Measurements from ENCODE around the gene RIPOR2. TPM values are rescaled to one million over a fixed set of nuclear protein-coding genes. Genes with fewer than 3 reads are reported as not detected.

The RIPOR2 gene
- total RNA-seq, 4 donors from 2014 or later, result 8.8 to 27.0 (median 19.0) TPM

- no peaks in the 10 kb centered on the region for H3K27me3 ChIP-seq
- TF ChIP-seq POLR2A (IDR thresholded peaks at IDR 0.05) (no peak), EP300 (IDR thresholded peaks at IDR 0.05) (no peak)
- TF ChIP-seq, protein P1, sequence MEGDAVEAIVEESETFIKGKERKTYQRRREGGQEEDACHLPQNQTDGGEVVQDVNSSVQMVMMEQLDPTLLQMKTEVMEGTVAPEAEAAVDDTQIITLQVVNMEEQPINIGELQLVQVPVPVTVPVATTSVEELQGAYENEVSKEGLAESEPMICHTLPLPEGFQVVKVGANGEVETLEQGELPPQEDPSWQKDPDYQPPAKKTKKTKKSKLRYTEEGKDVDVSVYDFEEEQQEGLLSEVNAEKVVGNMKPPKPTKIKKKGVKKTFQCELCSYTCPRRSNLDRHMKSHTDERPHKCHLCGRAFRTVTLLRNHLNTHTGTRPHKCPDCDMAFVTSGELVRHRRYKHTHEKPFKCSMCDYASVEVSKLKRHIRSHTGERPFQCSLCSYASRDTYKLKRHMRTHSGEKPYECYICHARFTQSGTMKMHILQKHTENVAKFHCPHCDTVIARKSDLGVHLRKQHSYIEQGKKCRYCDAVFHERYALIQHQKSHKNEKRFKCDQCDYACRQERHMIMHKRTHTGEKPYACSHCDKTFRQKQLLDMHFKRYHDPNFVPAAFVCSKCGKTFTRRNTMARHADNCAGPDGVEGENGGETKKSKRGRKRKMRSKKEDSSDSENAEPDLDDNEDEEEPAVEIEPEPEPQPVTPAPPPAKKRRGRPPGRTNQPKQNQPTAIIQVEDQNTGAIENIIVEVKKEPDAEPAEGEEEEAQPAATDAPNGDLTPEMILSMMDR (IDR thresholded peaks at IDR 0.05), result no peak
- no peak for DNase-seq (ENCODE audit: low spot score in 2 of 2)
- no peak overlapping the region for H3K4me3 ChIP-seq
- no peaks in the 10 kb centered on the region for H3K9me3 ChIP-seq
- no peaks in the 10 kb centered on the region for H3K4me1 ChIP-seq
- H3K27ac ChIP-seq, result no peak overlapping the region
- 93 to 95% methylated on average over 4 of the region's 4 CpGs for WGBS, 2 donors
- H3K36me3 ChIP-seq, result peaks cover 0 to 49% (median 0%) of the 10 kb centered on the region in 3 donors
These were observed 147.6 kb downstream of the RIPOR2 start for GRCh38 chr6:24788031-24788665.

DNA sequence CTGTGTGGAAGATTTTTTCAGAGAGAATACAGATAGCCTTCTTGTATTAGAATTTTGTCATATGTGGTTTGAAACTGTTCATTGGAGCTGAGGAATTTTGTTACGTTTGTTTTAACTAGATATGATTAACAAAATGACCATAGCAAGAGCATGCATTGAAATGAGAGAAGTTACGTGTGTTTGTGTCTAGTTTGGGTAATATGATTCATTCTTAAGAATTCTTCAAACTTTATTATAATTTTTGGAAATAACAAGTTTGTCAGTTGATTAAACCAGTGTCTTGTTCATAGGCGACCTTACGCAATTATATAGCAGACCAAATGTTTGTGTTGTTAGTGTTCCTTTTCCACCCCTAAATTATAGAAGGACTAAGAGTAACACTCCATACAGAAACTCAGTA lies 155.6 kb downstream of the RIPOR2 start:
- no peak for DNase-seq (ENCODE audit: low spot score in 2 of 2)
- Histone ChIP-seq H3K9me3 (no peaks in the 10 kb centered on the region), H3K36me3 (peaks cover 0 to 23% (median 0%) of the 10 kb centered on the region in 3 donors), H3K4me3 (no peak overlapping the region), H3K27me3 (no peaks in the 10 kb centered on the region), H3K4me1 (peaks cover 0 to 12% (median 0%) of the 10 kb centered on the region in 4 donors), H3K27ac (no peak overlapping the region)
- 92 to 93% methylated on average over 4 of the region's 4 CpGs for WGBS, 2 donors
- TF ChIP-seq, protein P1 (IDR thresholded peaks at IDR 0.05), result no peak
- no peak for TF ChIP-seq POLR2A (IDR thresholded peaks at IDR 0.05)
- no peak for TF ChIP-seq EP300 (IDR thresholded peaks at IDR 0.05)

GRCh38 chr6:24779416-24780016 lies 156.2 kb downstream of the RIPOR2 start:
- DNase-seq (ENCODE audit: low spot score in 2 of 2), result no peak
- Histone ChIP-seq H3K4me3 (no peak overlapping the region), H3K4me1 (peaks cover 0 to 12% (median 0%) of the 10 kb centered on the region in 4 donors), H3K9me3 (no peaks in the 10 kb centered on the region), H3K27ac (no peak overlapping the region), H3K36me3 (peaks cover 0 to 18% (median 0%) of the 10 kb centered on the region in 3 donors), H3K27me3 (no peaks in the 10 kb centered on the region)
- WGBS, 2 donors, result 78 to 79% methylated on average over 3 of the region's 3 CpGs
- TF ChIP-seq, protein P1 (IDR thresholded peaks at IDR 0.05), result no peak
- TF ChIP-seq POLR2A (IDR thresholded peaks at IDR 0.05) (no peak), EP300 (IDR thresholded peaks at IDR 0.05) (no peak)

- Histone ChIP-seq H3K27me3 (no peaks in the 10 kb centered on the region), H3K27ac (no peak overlapping the region), H3K4me1 (peaks cover 0 to 16% (median 3%) of the 10 kb centered on the region in 4 donors), H3K9me3 (no peaks in the 10 kb centered on the region), H3K4me3 (no peak overlapping the region), H3K36me3 (peaks cover 0 to 12% (median 0%) of the 10 kb centered on the region in 3 donors)
- no peak for DNase-seq (ENCODE audit: low spot score in 2 of 2)
- no peak for TF ChIP-seq EP300 (IDR thresholded peaks at IDR 0.05)
These were observed 156.9 kb downstream of the RIPOR2 start for GRCh38 chr6:24778878-24779277.

DNA sequence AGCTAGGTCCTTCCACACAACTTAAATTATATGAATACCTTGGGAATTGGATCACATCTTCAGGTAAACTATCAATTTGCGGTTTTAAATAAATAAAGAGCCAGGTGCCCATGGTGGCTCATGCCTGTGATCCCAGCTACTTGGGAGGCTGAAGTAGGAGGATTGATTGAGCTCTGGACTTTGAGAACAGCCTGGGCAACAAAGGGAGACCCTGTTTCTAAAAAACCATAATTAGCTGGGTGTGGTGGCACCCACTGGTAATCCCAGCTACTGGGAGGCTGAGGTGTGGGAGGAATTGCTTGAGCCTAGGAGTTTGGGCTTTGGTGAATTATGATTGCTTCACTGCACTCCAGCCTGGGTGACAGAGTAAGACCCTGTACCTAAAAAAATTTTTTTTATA lies 157.6 kb downstream of the RIPOR2 start:
- Histone ChIP-seq H3K36me3 (peaks cover 0 to 12% (median 0%) of the 10 kb centered on the region in 3 donors), H3K9me3 (no peaks in the 10 kb centered on the region), H3K27me3 (no peaks in the 10 kb centered on the region), H3K4me3 (no peak overlapping the region), H3K27ac (no peak overlapping the region), H3K4me1 (peaks cover 0 to 16% (median 3%) of the 10 kb centered on the region in 4 donors)
- 98 to 100% methylated on average over 1 of the region's 1 CpG for WGBS, 2 donors
- DNase-seq (ENCODE audit: low spot score in 2 of 2), result no peak
- TF ChIP-seq EP300 (IDR thresholded peaks at IDR 0.05) (no peak), POLR2A (IDR thresholded peaks at IDR 0.05) (no peak)

DNA sequence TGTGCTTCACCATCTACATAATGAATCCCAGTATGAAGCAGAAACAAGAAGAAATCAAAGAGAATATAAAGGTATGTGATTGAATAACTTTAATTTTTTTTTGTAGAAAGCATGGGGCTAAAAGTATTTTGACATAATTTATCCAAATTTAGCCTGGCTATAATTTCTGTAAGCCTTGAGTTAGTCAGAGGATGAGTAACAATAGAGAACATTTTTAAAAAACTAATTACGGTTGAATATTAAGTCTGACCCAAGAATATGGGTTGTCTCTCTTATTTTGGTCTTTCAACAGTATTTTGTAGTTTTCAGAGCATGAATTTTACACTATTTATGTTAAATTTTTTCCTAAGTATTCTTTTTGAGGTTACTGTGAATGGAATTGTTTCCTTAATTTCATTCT lies 158.5 kb downstream of the RIPOR2 start:
- 63 to 69% methylated on average over 1 of the region's 1 CpG for WGBS, 2 donors
- Histone ChIP-seq H3K27me3 (no peaks in the 10 kb centered on the region), H3K4me1 (peaks cover 0 to 16% (median 3%) of the 10 kb centered on the region in 4 donors), H3K4me3 (no peak overlapping the region), H3K27ac (no peak overlapping the region), H3K9me3 (no peaks in the 10 kb centered on the region), H3K36me3 (peaks cover 0 to 11% (median 0%) of the 10 kb centered on the region in 3 donors)
- DNase-seq (ENCODE audit: low spot score in 2 of 2), result no peak
- no peak for TF ChIP-seq POLR2A (IDR thresholded peaks at IDR 0.05)
- no peak for TF ChIP-seq EP300 (IDR thresholded peaks at IDR 0.05)
- TF ChIP-seq, protein P1 (IDR thresholded peaks at IDR 0.05), result no peak

Data from tibial nerve (tissue), 4 donors.